Measurements from ENCODE around the gene AKR1E2.
"Not testable (repeated sequence)": the region's sequence is repeated elsewhere in the genome, so short reads cannot be mapped to it uniquely, and the experiment has no call there.

AKR1E2 gene

DNA sequence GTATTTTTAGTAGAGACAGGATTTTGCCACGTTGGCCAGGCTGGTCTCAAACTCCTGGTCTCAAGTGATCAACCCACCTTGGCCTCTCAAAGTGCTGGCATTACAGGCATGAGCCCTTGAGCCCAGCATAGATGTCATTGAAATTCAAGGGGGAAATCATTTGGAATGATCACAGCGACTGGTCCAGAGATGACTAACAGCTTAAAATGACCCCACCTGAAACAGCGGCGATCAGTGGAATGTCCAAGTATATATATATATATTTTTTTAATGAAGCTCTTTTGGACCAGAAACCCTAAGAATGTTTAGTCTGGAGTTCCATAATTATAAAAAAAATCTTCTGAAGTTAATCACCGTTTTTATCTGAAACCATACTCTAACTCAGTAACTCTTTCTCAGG lies 12.5 kb upstream of the AKR1E2 start:
- no peak overlapping the region for H3K27ac ChIP-seq

DNA sequence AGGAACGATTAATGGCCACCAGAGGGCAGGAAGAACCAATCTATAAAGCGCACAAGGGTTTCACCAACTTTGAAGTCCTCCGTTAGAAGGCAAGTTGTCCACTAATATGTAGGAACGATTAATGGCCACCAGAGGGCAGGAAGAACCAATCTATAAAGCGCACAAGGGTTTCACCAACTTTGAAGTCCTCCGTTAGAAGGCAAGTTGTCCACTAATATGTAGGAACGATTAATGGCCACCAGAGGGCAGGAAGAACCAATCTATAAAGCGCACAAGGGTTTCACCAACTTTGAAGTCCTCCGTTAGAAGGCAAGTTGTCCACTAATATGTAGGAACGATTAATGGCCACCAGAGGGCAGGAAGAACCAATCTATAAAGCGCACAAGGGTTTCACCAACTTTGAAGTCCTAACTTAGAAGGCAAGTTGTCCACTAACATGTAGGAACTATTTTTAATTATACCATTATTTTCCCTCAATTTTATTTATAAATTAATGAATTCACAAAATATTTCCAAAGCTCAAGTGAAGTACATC lies 10.3 kb upstream of the AKR1E2 start:
- TF ChIP-seq CTCF (conservative IDR thresholded peaks at IDR 0.05): peak; percentile 70
- H3K27ac ChIP-seq: not testable (repeated sequence)

More for the DNA sequence above, 12.5 kb upstream of the AKR1E2 start:
- TF ChIP-seq CTCF (conservative IDR thresholded peaks at IDR 0.05): no peak

- TF ChIP-seq CTCF (conservative IDR thresholded peaks at IDR 0.05): no peak
- no peak overlapping the region for H3K27ac ChIP-seq
Measured at GRCh38 chr10:4816966-4817365, 9.0 kb upstream of the AKR1E2 start.

GRCh38 chr10:4819067-4819466 lies 6.9 kb upstream of the AKR1E2 start:
- TF ChIP-seq CTCF (conservative IDR thresholded peaks at IDR 0.05): no peak
- H3K27ac ChIP-seq: no peak overlapping the region

- H3K27ac ChIP-seq: no peak overlapping the region
- no peak for TF ChIP-seq CTCF (conservative IDR thresholded peaks at IDR 0.05)
Measured at GRCh38 chr10:4819707-4820106, 6.3 kb upstream of the AKR1E2 start.

DNA sequence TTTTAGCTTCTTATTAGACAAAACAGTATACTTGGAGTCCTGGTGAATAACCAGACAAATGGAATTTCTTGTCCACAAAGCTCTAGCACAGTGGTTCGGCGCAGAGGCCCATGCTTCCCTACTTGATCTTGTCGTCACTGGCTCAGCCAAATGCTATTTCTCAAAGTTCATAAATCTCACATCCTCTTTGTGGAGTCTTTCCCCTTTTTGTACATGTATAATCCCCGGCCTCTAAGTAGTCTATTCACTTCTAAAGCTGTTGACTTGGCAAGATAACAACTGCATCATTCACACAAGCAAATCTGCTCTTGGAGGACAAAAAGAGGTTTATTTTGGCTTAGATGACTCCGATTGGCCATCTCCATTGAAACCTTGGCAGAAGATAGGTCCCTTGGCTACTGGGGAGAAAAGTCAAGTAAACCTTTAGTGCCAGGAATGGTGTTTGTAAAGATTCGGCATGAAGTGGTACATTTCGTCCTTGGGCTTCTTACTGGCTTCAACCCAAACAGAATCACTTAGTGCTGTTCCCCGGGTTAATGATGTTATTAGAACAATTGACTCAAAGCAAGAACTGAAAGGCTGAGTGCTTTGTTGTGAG lies 5.1 kb upstream of the AKR1E2 start:
- no peak for TF ChIP-seq CTCF (conservative IDR thresholded peaks at IDR 0.05)
- no peak overlapping the region for H3K27ac ChIP-seq

- no peak for TF ChIP-seq CTCF (conservative IDR thresholded peaks at IDR 0.05)
- no peak overlapping the region for H3K27ac ChIP-seq
Measured at GRCh38 chr10:4822208-4822607, 3.8 kb upstream of the AKR1E2 start.

Measured in VCaP (cell line).